B cell (primary cell): Measurements from ENCODE around the gene TRPC6.

ENCODE experiments used
- EZH2 ChIP-seq: IDR thresholded peaks from 2 replicates; pipeline ENCODE4 v1.6.1; 2012; ENCODE audit warnings: borderline replicate concordance, low read depth, mild to moderate bottlenecking, moderate library complexity, low read length; ENCODE audit not compliant: insufficient read depth, poor library complexity, severe bottlenecking
- TF ChIP-seq, protein P1 (sequence below): fragments of 200-600 bp; IDR thresholded peaks from one replicate; pipeline ENCODE4 v1.8.0; 2022; ENCODE audit warnings: antibody characterized with exemption, mild to moderate bottlenecking

DNA sequence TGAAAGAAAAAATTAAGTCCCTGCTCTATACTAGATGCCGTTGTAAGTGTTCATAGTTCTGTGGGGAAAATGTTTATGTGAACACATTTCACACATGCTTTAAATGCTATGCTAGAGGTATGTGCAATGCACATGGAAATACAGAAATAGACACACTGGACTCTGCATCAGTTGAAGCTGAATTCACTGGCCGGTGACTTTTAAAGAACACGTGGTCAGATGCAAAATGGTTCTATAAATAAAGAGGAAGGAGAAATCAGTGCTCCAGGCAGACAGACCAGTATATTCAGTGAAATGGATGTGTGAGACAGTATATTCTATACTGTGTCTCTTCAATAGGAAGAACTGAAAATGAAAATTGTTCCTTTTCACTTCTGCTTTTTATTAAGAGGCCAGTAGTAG, 29.9 kb downstream of the TRPC6 start:
- no peak for TF ChIP-seq EZH2
- TF ChIP-seq, protein P1, sequence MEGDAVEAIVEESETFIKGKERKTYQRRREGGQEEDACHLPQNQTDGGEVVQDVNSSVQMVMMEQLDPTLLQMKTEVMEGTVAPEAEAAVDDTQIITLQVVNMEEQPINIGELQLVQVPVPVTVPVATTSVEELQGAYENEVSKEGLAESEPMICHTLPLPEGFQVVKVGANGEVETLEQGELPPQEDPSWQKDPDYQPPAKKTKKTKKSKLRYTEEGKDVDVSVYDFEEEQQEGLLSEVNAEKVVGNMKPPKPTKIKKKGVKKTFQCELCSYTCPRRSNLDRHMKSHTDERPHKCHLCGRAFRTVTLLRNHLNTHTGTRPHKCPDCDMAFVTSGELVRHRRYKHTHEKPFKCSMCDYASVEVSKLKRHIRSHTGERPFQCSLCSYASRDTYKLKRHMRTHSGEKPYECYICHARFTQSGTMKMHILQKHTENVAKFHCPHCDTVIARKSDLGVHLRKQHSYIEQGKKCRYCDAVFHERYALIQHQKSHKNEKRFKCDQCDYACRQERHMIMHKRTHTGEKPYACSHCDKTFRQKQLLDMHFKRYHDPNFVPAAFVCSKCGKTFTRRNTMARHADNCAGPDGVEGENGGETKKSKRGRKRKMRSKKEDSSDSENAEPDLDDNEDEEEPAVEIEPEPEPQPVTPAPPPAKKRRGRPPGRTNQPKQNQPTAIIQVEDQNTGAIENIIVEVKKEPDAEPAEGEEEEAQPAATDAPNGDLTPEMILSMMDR, result no peak
